ENCODE data around the gene RBMS3.

GRCh38 chr3:29854821-29855220 is 574.0 kb downstream of the RBMS3 start:
- TF ChIP-seq NR2C2 (CRISPR knock-in tag; IDR thresholded peaks at IDR 0.05) (no peak), FOXP1 (CRISPR knock-in tag; IDR thresholded peaks at IDR 0.05; ENCODE audit: borderline replicate concordance) (no peak), CTCF (IDR thresholded peaks at IDR 0.05) (no peak), ZBTB21 (CRISPR knock-in tag; IDR thresholded peaks at IDR 0.05; ENCODE audit: borderline replicate concordance) (no peak), ETV6 (CRISPR knock-in tag; IDR thresholded peaks at IDR 0.05) (no peak), ZNF425 (CRISPR knock-in tag; conservative IDR thresholded peaks at IDR 0.05) (no peak), ZNF396 (CRISPR knock-in tag; IDR thresholded peaks at IDR 0.05; ENCODE audit: borderline replicate concordance) (no peak), ZNF416 (CRISPR knock-in tag; IDR thresholded peaks at IDR 0.05) (no peak), NR3C1 (CRISPR knock-in tag; conservative IDR thresholded peaks at IDR 0.05; ENCODE audit: low read depth) (no peak), ATF1 (CRISPR knock-in tag; IDR thresholded peaks at IDR 0.05) (no peak)
- TF ChIP-seq, protein P1, sequence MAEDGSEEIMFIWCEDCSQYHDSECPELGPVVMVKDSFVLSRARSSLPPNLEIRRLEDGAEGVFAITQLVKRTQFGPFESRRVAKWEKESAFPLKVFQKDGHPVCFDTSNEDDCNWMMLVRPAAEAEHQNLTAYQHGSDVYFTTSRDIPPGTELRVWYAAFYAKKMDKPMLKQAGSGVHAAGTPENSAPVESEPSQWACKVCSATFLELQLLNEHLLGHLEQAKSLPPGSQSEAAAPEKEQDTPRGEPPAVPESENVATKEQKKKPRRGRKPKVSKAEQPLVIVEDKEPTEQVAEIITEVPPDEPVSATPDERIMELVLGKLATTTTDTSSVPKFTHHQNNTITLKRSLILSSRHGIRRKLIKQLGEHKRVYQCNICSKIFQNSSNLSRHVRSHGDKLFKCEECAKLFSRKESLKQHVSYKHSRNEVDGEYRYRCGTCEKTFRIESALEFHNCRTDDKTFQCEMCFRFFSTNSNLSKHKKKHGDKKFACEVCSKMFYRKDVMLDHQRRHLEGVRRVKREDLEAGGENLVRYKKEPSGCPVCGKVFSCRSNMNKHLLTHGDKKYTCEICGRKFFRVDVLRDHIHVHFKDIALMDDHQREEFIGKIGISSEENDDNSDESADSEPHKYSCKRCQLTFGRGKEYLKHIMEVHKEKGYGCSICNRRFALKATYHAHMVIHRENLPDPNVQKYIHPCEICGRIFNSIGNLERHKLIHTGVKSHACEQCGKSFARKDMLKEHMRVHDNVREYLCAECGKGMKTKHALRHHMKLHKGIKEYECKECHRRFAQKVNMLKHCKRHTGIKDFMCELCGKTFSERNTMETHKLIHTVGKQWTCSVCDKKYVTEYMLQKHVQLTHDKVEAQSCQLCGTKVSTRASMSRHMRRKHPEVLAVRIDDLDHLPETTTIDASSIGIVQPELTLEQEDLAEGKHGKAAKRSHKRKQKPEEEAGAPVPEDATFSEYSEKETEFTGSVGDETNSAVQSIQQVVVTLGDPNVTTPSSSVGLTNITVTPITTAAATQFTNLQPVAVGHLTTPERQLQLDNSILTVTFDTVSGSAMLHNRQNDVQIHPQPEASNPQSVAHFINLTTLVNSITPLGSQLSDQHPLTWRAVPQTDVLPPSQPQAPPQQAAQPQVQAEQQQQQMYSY (CRISPR knock-in tag; IDR thresholded peaks at IDR 0.05): no peak
- TF ChIP-seq, protein P2, sequence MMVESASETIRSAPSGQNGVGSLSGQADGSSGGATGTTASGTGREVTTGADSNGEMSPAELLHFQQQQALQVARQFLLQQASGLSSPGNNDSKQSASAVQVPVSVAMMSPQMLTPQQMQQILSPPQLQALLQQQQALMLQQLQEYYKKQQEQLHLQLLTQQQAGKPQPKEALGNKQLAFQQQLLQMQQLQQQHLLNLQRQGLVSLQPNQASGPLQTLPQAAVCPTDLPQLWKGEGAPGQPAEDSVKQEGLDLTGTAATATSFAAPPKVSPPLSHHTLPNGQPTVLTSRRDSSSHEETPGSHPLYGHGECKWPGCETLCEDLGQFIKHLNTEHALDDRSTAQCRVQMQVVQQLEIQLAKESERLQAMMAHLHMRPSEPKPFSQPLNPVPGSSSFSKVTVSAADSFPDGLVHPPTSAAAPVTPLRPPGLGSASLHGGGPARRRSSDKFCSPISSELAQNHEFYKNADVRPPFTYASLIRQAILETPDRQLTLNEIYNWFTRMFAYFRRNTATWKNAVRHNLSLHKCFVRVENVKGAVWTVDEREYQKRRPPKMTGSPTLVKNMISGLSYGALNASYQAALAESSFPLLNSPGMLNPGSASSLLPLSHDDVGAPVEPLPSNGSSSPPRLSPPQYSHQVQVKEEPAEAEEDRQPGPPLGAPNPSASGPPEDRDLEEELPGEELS (CRISPR knock-in tag; IDR thresholded peaks at IDR 0.05): no peak

Data from WTC11 (cell line).